PFSK-1 (cell line): ENCODE data around the gene ZNF827.

ENCODE experiments used
- FOXP2 ChIP-seq: optimal IDR thresholded peaks from 2 replicates; pipeline ENCODE3; 2011; ENCODE audit warnings: borderline replicate concordance, control low read depth, inconsistent platforms; ENCODE audit not compliant: insufficient read depth; ENCODE audit errors: extremely low read length, extremely low read depth
- POLR2AphosphoS5 ChIP-seq: IDR thresholded peaks from 2 replicates; pipeline ENCODE4 v1.6.1; 2012; ENCODE audit warnings: low read depth, mild to moderate bottlenecking, control low read depth, low read length, moderate library complexity
- SIN3A ChIP-seq: IDR thresholded peaks from 2 replicates; pipeline ENCODE4 v1.6.1; 2012; ENCODE audit warnings: mild to moderate bottlenecking, low read length, moderate library complexity, borderline replicate concordance; ENCODE audit not compliant: insufficient read depth
- TAF1 ChIP-seq: IDR thresholded peaks from 2 replicates; pipeline ENCODE4 v1.6.1; 2012; ENCODE audit warnings: low read length, control low read depth, borderline replicate concordance; ENCODE audit not compliant: insufficient read depth
- TF ChIP-seq, protein P1 (sequence below), 2 experiments: IDR thresholded peaks; 2 replicates each; pipeline versions ENCODE4 v1.6.1 to v1.8.0; 2011 to 2012; ENCODE audit warnings: low read depth in 2 of 2, low read length in 2 of 2, control low read depth in 1 of 2, inconsistent platforms in 1 of 2, mild to moderate bottlenecking in 1 of 2, moderate library complexity in 1 of 2; ENCODE audit not compliant: insufficient read depth in 1 of 2

The ZNF827 gene

GRCh38 chr4:145887241-145887991, 51.2 kb downstream of the ZNF827 start:
- no peak for TF ChIP-seq POLR2AphosphoS5
- no peak for TF ChIP-seq SIN3A
- TF ChIP-seq, protein P1, sequence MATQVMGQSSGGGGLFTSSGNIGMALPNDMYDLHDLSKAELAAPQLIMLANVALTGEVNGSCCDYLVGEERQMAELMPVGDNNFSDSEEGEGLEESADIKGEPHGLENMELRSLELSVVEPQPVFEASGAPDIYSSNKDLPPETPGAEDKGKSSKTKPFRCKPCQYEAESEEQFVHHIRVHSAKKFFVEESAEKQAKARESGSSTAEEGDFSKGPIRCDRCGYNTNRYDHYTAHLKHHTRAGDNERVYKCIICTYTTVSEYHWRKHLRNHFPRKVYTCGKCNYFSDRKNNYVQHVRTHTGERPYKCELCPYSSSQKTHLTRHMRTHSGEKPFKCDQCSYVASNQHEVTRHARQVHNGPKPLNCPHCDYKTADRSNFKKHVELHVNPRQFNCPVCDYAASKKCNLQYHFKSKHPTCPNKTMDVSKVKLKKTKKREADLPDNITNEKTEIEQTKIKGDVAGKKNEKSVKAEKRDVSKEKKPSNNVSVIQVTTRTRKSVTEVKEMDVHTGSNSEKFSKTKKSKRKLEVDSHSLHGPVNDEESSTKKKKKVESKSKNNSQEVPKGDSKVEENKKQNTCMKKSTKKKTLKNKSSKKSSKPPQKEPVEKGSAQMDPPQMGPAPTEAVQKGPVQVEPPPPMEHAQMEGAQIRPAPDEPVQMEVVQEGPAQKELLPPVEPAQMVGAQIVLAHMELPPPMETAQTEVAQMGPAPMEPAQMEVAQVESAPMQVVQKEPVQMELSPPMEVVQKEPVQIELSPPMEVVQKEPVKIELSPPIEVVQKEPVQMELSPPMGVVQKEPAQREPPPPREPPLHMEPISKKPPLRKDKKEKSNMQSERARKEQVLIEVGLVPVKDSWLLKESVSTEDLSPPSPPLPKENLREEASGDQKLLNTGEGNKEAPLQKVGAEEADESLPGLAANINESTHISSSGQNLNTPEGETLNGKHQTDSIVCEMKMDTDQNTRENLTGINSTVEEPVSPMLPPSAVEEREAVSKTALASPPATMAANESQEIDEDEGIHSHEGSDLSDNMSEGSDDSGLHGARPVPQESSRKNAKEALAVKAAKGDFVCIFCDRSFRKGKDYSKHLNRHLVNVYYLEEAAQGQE (IDR thresholded peaks at IDR 0.05; ENCODE audit: insufficient read depth in 1 of 2, low read depth in 2 of 2, low read length in 2 of 2): no peak
- no peak for TF ChIP-seq TAF1
- TF ChIP-seq FOXP2: no peak

- TF ChIP-seq SIN3A: no peak
- TF ChIP-seq FOXP2: no peak
- TF ChIP-seq POLR2AphosphoS5: no peak
- TF ChIP-seq, protein P1 (IDR thresholded peaks at IDR 0.05; ENCODE audit: insufficient read depth in 1 of 2, low read depth in 2 of 2, low read length in 2 of 2): no peak
- TF ChIP-seq TAF1: no peak
Measured at GRCh38 chr4:145886871-145887240, 51.8 kb downstream of the ZNF827 start.

GRCh38 chr4:145885666-145886065, 53.0 kb downstream of the ZNF827 start:
- TF ChIP-seq, protein P1 (IDR thresholded peaks at IDR 0.05; ENCODE audit: insufficient read depth in 1 of 2, low read depth in 2 of 2, low read length in 2 of 2): no peak
- TF ChIP-seq FOXP2: no peak
- TF ChIP-seq SIN3A: no peak
- TF ChIP-seq TAF1: no peak
- TF ChIP-seq POLR2AphosphoS5: no peak

GRCh38 chr4:145884775-145885174, 53.8 kb downstream of the ZNF827 start:
- no peak for TF ChIP-seq TAF1
- TF ChIP-seq FOXP2: no peak
- TF ChIP-seq, protein P1 (IDR thresholded peaks at IDR 0.05; ENCODE audit: insufficient read depth in 1 of 2, low read depth in 2 of 2, low read length in 2 of 2): no peak
- no peak for TF ChIP-seq POLR2AphosphoS5
- TF ChIP-seq SIN3A: no peak
